ENCODE results near the gene ETHE1. TPM values are rescaled to one million over a fixed set of nuclear protein-coding genes. Genes with fewer than 3 reads are reported as not detected.

ETHE1 gene
- total RNA-seq, 2 experiments from 2014 or later: 1.7 to 6.4 TPM

DNA sequence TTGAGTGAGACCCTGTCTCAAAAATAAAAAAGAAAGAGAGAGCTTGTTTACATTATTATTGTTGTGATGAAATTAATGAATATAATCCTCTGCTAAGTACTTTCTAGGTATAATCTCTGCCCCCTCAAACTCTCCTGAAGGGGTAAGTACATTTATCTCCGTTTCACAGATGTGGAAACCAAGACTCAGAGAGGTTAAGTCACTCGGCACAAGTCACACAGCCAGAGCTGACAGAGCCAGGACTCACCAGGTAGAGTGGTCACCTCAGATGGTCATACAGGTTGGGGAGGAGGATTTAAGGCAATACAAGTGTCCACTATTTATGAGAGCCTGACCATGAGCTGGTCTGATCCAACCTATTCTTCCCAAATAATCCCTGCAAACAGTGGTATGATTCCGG, 46.4 kb downstream of the ETHE1 start:
- Histone ChIP-seq H2AFZ (ENCODE audit: low read length) (no peak overlapping the region), H3K4me3 (ENCODE audit: low read depth, low read length, poor library complexity, severe bottlenecking) (no peak overlapping the region), H3K27ac (ENCODE audit: low read depth, low read length, poor library complexity, severe bottlenecking) (no peak overlapping the region), H3K9me3 (ENCODE audit: low read length) (no peaks in the 10 kb centered on the region), H3K36me3 (ENCODE audit: insufficient read depth, low read length) (no peaks in the 10 kb centered on the region), H3K4me2 (ENCODE audit: low read length) (no peak overlapping the region), H3K79me2 (ENCODE audit: insufficient read depth, low read depth, low read length) (no peaks in the 10 kb centered on the region), H3K4me1 (ENCODE audit: insufficient read depth, low read length, poor library complexity, severe bottlenecking) (no peaks in the 10 kb centered on the region), H3K9me2 (ENCODE audit: insufficient read depth, low read length) (no peaks in the 10 kb centered on the region), H4K20me1 (ENCODE audit: insufficient read depth, low read length) (no peaks in the 10 kb centered on the region)
- BruUV-seq (replicated peaks): no TSS peak
- CTCF ChIA-PET (ENCODE audit: unreplicated experiment): no interaction called here
- TF ChIP-seq, protein P1, sequence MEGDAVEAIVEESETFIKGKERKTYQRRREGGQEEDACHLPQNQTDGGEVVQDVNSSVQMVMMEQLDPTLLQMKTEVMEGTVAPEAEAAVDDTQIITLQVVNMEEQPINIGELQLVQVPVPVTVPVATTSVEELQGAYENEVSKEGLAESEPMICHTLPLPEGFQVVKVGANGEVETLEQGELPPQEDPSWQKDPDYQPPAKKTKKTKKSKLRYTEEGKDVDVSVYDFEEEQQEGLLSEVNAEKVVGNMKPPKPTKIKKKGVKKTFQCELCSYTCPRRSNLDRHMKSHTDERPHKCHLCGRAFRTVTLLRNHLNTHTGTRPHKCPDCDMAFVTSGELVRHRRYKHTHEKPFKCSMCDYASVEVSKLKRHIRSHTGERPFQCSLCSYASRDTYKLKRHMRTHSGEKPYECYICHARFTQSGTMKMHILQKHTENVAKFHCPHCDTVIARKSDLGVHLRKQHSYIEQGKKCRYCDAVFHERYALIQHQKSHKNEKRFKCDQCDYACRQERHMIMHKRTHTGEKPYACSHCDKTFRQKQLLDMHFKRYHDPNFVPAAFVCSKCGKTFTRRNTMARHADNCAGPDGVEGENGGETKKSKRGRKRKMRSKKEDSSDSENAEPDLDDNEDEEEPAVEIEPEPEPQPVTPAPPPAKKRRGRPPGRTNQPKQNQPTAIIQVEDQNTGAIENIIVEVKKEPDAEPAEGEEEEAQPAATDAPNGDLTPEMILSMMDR (conservative IDR thresholded peaks at IDR 0.05; ENCODE audit: low read length): no peak
- no peak for TF ChIP-seq EZH2phosphoT487 (IDR thresholded peaks at IDR 0.05; ENCODE audit: borderline replicate concordance, low read depth, low read length)
- no peak for DNase-seq (ENCODE audit: low spot score)
- intact Hi-C loops (cut with micrococcal nuclease; ENCODE audit: unreplicated experiment): no loop called here
- POLR2A ChIA-PET: interaction anchor here (0.5 to 1.1 kb wide), 5 partner anchors 13 to 992 kb away, joined by 3 to 11 read pairs (median 4); no protein-coding TSS in a partner anchor

DNA sequence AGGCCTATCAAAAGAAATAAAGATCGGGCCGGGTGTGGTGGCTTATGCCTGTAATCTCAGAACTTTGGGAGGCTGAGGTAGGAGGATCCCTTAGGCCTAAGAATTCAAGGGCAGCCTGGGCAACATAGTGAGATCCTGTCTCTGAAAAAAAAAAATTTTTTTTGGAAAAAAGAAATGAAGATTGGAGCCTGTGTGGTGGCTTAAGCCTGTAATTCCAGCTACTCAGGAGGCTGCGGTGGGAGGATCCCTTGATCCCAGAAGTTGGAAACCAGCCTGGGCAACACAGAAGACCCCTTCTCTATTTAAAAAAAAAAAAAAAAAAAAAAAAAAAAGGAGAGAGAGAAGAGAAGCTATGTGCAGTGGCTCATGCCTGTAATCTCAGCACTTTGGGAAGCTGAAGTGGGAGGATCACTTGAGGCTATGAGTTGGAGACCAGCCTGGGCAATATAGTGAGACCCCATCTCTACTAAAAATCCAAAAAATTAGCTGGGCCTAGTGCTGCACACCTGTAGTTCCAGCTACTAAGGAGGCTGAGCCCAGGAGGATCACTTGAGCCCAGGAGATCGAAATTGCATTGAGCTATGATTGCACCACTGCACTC, 46.9 kb downstream of the ETHE1 start:
- no peak overlapping the region for H2AFZ ChIP-seq (ENCODE audit: low read length)
- no peaks in the 10 kb centered on the region for H3K36me3 ChIP-seq (ENCODE audit: insufficient read depth, low read length)
- H3K9me2 ChIP-seq (ENCODE audit: insufficient read depth, low read length): no peaks in the 10 kb centered on the region
- H3K4me2 ChIP-seq (ENCODE audit: low read length): no peak overlapping the region
- H3K9me3 ChIP-seq (ENCODE audit: low read length): no peaks in the 10 kb centered on the region
- H4K20me1 ChIP-seq (ENCODE audit: insufficient read depth, low read length): no peaks in the 10 kb centered on the region
- TF ChIP-seq, protein P1 (conservative IDR thresholded peaks at IDR 0.05; ENCODE audit: low read length): no peak
- TF ChIP-seq EZH2phosphoT487 (IDR thresholded peaks at IDR 0.05; ENCODE audit: borderline replicate concordance, low read depth, low read length): no peak
- H3K4me3 ChIP-seq (ENCODE audit: low read depth, low read length, poor library complexity, severe bottlenecking): no peak overlapping the region
- ChIA-PET CTCF (ENCODE audit: unreplicated experiment) (no interaction called here), POLR2A (interaction anchor here (0.5 to 1.1 kb wide), 5 partner anchors 14 to 1281 kb away, joined by 3 to 11 read pairs (median 3); no protein-coding TSS in a partner anchor)
- H3K79me2 ChIP-seq (ENCODE audit: insufficient read depth, low read depth, low read length): no peaks in the 10 kb centered on the region
- BruUV-seq (replicated peaks): no TSS peak
- no peak overlapping the region for H3K27ac ChIP-seq (ENCODE audit: low read depth, low read length, poor library complexity, severe bottlenecking)
- no peaks in the 10 kb centered on the region for H3K4me1 ChIP-seq (ENCODE audit: insufficient read depth, low read length, poor library complexity, severe bottlenecking)
- intact Hi-C loops (cut with micrococcal nuclease; ENCODE audit: unreplicated experiment): no loop called here
- no peak for DNase-seq (ENCODE audit: low spot score)

DNA sequence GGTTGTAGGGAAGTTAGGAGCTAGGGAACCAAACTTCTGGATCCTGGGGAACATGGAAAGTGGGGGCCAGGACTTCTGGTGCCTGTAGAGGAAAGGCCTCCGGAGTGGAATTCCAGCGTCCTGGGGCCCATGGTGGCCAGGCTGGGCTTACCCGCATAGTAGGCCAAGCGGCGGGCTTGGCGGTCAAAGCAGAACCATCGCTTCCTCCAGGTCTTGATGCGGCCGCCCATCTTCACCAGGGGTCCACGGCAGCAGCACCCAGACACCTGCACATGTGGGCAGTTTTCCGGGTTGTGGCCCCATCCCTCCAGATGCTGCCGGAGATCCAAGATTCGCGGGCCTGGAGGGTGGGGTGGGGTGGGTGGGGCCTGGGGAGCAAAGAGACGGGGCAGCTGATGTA, 47.8 kb downstream of the ETHE1 start:
- H3K9me3 ChIP-seq (ENCODE audit: low read length): no peaks in the 10 kb centered on the region
- no peak overlapping the region for H3K27ac ChIP-seq (ENCODE audit: low read depth, low read length, poor library complexity, severe bottlenecking)
- H2AFZ ChIP-seq (ENCODE audit: low read length): no peak overlapping the region
- BruUV-seq (replicated peaks): no TSS peak
- no peak for TF ChIP-seq EZH2phosphoT487 (IDR thresholded peaks at IDR 0.05; ENCODE audit: borderline replicate concordance, low read depth, low read length)
- no peak overlapping the region for H3K4me3 ChIP-seq (ENCODE audit: low read depth, low read length, poor library complexity, severe bottlenecking)
- H4K20me1 ChIP-seq (ENCODE audit: insufficient read depth, low read length): no peaks in the 10 kb centered on the region
- H3K9me2 ChIP-seq (ENCODE audit: insufficient read depth, low read length): no peaks in the 10 kb centered on the region
- intact Hi-C loops (cut with micrococcal nuclease; ENCODE audit: unreplicated experiment): no loop called here
- ChIA-PET POLR2A (no interaction called here), CTCF (ENCODE audit: unreplicated experiment) (no interaction called here)
- no peaks in the 10 kb centered on the region for H3K36me3 ChIP-seq (ENCODE audit: insufficient read depth, low read length)
- no peaks in the 10 kb centered on the region for H3K79me2 ChIP-seq (ENCODE audit: insufficient read depth, low read depth, low read length)
- DNase-seq (ENCODE audit: low spot score): no peak
- H3K4me2 ChIP-seq (ENCODE audit: low read length): no peak overlapping the region
- no peaks in the 10 kb centered on the region for H3K4me1 ChIP-seq (ENCODE audit: insufficient read depth, low read length, poor library complexity, severe bottlenecking)

Data from OCI-LY7 (cell line).